Measurements from ENCODE around the gene RHEBL1.

DNA sequence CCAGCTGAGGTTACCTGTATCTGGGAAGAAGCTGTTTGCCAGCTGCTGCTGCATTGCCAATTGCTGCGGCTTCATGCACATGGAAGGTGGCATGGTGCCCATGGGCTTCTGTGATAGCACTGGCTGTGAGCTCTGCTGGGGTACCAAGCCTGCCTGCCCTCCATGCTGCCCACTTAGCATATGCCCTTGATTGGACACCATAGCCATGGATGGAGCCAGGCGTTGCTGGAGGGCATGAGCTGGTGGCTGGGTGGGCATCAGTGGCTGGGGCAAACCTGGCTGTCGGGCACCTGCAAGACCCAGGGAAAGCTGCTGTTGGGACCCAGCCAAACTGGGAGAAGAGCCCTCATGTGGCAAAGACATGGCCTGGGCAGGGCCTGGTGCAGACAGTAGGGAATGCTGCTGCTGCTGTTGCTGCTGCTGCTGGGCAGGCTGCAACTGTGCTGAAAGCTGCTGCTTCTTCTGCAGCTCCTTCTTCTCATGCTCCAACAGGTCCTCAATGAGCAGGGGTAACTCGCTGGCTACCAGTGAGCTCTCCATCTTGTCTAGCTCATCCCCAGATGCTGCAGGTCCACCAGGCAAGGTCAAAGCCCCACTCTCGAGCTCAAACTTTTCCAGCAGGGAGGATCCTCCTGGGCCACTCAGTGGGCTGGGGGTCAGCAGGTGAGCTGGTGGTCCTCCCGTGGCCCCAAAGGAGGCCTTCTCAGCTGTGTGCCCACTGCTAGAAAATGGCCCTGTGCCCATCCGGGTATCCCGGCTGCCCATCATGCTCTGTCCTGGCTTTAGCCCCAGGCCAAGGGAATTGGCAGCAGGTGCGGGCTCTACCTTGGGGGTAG is 32.5 kb downstream of the RHEBL1 start:
- TF ChIP-seq, protein P1, sequence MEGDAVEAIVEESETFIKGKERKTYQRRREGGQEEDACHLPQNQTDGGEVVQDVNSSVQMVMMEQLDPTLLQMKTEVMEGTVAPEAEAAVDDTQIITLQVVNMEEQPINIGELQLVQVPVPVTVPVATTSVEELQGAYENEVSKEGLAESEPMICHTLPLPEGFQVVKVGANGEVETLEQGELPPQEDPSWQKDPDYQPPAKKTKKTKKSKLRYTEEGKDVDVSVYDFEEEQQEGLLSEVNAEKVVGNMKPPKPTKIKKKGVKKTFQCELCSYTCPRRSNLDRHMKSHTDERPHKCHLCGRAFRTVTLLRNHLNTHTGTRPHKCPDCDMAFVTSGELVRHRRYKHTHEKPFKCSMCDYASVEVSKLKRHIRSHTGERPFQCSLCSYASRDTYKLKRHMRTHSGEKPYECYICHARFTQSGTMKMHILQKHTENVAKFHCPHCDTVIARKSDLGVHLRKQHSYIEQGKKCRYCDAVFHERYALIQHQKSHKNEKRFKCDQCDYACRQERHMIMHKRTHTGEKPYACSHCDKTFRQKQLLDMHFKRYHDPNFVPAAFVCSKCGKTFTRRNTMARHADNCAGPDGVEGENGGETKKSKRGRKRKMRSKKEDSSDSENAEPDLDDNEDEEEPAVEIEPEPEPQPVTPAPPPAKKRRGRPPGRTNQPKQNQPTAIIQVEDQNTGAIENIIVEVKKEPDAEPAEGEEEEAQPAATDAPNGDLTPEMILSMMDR (IDR thresholded peaks at IDR 0.05), result no peak
- TF ChIP-seq EZH2phosphoT487 (IDR thresholded peaks at IDR 0.05), result no peak
